GM21786 (cell line): Measurements from ENCODE around the gene YTHDC1.

Source experiments
- ATAC-seq: cut with Tn5 transposase; IDR thresholded peaks from one replicate; pipeline ENCODE4 v1.9.1; 2021; ENCODE audit not compliant: unreplicated experiment

The YTHDC1 gene

GRCh38 chr4:68360231-68360968 is 10.5 kb upstream of the YTHDC1 start:
- ATAC-seq: no peak

- ATAC-seq: peak; percentile 93
These were observed 9.6 kb upstream of the YTHDC1 start for GRCh38 chr4:68359508-68359907.

- no peak for ATAC-seq
These were observed 9.1 kb upstream of the YTHDC1 start for GRCh38 chr4:68358988-68359387.

GRCh38 chr4:68352791-68353190 is 2.9 kb upstream of the YTHDC1 start:
- no peak for ATAC-seq

GRCh38 chr4:68349279-68349648 is 626 bp downstream of the YTHDC1 start:
- ATAC-seq: peak; percentile 4

- ATAC-seq: no peak
These were observed 1.3 kb downstream of the YTHDC1 start for GRCh38 chr4:68348577-68348976.

GRCh38 chr4:68347845-68348244 is 2.0 kb downstream of the YTHDC1 start:
- ATAC-seq: no peak

GRCh38 chr4:68346461-68346860 is 3.4 kb downstream of the YTHDC1 start:
- no peak for ATAC-seq

- no peak for ATAC-seq
These were observed 5.1 kb downstream of the YTHDC1 start for GRCh38 chr4:68344785-68345184.

- no peak for ATAC-seq
These were observed 5.8 kb downstream of the YTHDC1 start for GRCh38 chr4:68344049-68344448.

- no peak for ATAC-seq
These were observed 7.8 kb downstream of the YTHDC1 start for GRCh38 chr4:68342134-68342533.

- ATAC-seq: no peak
These were observed 11.3 kb downstream of the YTHDC1 start for GRCh38 chr4:68338625-68339024.

- no peak for ATAC-seq
These were observed 12.4 kb downstream of the YTHDC1 start for GRCh38 chr4:68337522-68337921.

- ATAC-seq: no peak
These were observed 12.9 kb downstream of the YTHDC1 start for GRCh38 chr4:68337004-68337403.

GRCh38 chr4:68336530-68336929 is 13.4 kb downstream of the YTHDC1 start:
- no peak for ATAC-seq

GRCh38 chr4:68326141-68326540 is 23.7 kb downstream of the YTHDC1 start:
- no peak for ATAC-seq

- no peak for ATAC-seq
These were observed 25.2 kb downstream of the YTHDC1 start for GRCh38 chr4:68324519-68325262.

- ATAC-seq: no peak
These were observed 30.9 kb downstream of the YTHDC1 start for GRCh38 chr4:68319040-68319439.

- no peak for ATAC-seq
These were observed 33.5 kb downstream of the YTHDC1 start for GRCh38 chr4:68316193-68316969.

- no peak for ATAC-seq
These were observed 39.1 kb downstream of the YTHDC1 start for GRCh38 chr4:68310651-68311247.

- no peak for ATAC-seq
These were observed 45.2 kb downstream of the YTHDC1 start for GRCh38 chr4:68304731-68305130.
